Measurements from ENCODE around the gene MICALL2. TPM values are rescaled to one million over a fixed set of nuclear protein-coding genes. Genes with fewer than 3 reads are reported as not detected.

MICALL2 gene
- total RNA-seq: 4.2 TPM

- DNase-seq: peak; percentile 55
Measured at GRCh38 chr7:1458683-1459511, at the start of gene MICALL2. Gene MICALL2 (minus strand): TSS chr7:1459470. CDS start chr7:1459326, 144 bp downstream.

- no peak for DNase-seq
Measured at GRCh38 chr7:1508277-1508758, 49.0 kb upstream of the MICALL2 start.

GRCh38 chr7:1505731-1506550 is 46.7 kb upstream of the MICALL2 start:
- DNase-seq: no peak

GRCh38 chr7:1503816-1504775 is 44.8 kb upstream of the MICALL2 start, which contains the start of gene INTS1:
Gene INTS1 (minus strand): TSS chr7:1504389. CDS start chr7:1503960, 429 bp downstream.
- DNase-seq: peak; percentile 84

- DNase-seq: no peak
Measured at GRCh38 chr7:1503390-1503789, 44.1 kb upstream of the MICALL2 start.

- no peak for DNase-seq
Measured at GRCh38 chr7:1502845-1503244, 43.6 kb upstream of the MICALL2 start.

- no peak for DNase-seq
Measured at GRCh38 chr7:1501487-1502270, 42.4 kb upstream of the MICALL2 start.

GRCh38 chr7:1500064-1500807 is 41.0 kb upstream of the MICALL2 start:
- no peak for DNase-seq

- no peak for DNase-seq
Measured at GRCh38 chr7:1499367-1500029, 40.2 kb upstream of the MICALL2 start.

- no peak for DNase-seq
Measured at GRCh38 chr7:1498370-1499305, 39.4 kb upstream of the MICALL2 start.

GRCh38 chr7:1497293-1497927 is 38.1 kb upstream of the MICALL2 start:
- no peak for DNase-seq

GRCh38 chr7:1496531-1497292 is 37.4 kb upstream of the MICALL2 start:
- DNase-seq: no peak

GRCh38 chr7:1495564-1496242 is 36.4 kb upstream of the MICALL2 start:
- no peak for DNase-seq

GRCh38 chr7:1494866-1495563 is 35.7 kb upstream of the MICALL2 start:
- no peak for DNase-seq

- DNase-seq: peak; percentile 43
Measured at GRCh38 chr7:1494447-1494846, 35.2 kb upstream of the MICALL2 start.

GRCh38 chr7:1493571-1493970 is 34.3 kb upstream of the MICALL2 start:
- no peak for DNase-seq
